OCI-M2 (cell line): ENCODE data around the gene AKAP10.
"Not testable (repeated sequence)": the region's sequence is repeated elsewhere in the genome, so short reads cannot be mapped to it uniquely, and the experiment has no call there.

Source experiments
- DNase-seq: peaks from one replicate; lab custom pipeline; 2025; ENCODE audit not compliant: unreplicated experiment; lab: John Stamatoyannopoulos, UW

Gene AKAP10

GRCh38 chr17:19874256-19874655 lies 103.4 kb downstream of the AKAP10 start:
- no peak for DNase-seq

- DNase-seq: no peak
These were observed 104.3 kb downstream of the AKAP10 start for GRCh38 chr17:19873346-19873745.

GRCh38 chr17:19868079-19868395 lies 109.6 kb downstream of the AKAP10 start:
- no peak for DNase-seq

GRCh38 chr17:19867329-19868078 lies 110.1 kb downstream of the AKAP10 start, which contains the start of gene ULK2:
Gene ULK2 (minus strand): TSS chr17:19867936. CDS start chr17:19867417, 519 bp downstream.
- no peak for DNase-seq

GRCh38 chr17:19867079-19867328 lies 110.6 kb downstream of the AKAP10 start:
- DNase-seq: no peak

- no peak for DNase-seq
These were observed 112.6 kb downstream of the AKAP10 start for GRCh38 chr17:19865021-19865420.

GRCh38 chr17:19860647-19861177 lies 116.9 kb downstream of the AKAP10 start:
- not testable (repeated sequence) for DNase-seq

GRCh38 chr17:19857640-19858039 lies 120.0 kb downstream of the AKAP10 start:
- DNase-seq: no peak
